Natural killer cell treated with Interleukin-12 subunit alpha and Interleukin-12 subunit beta and Interleukin-15 and Interleukin-18, amount 100 ng/mL, for 72 hours (primary cell): ENCODE data around the gene TARDBP. TPM values are rescaled to one million over a fixed set of nuclear protein-coding genes. Genes with fewer than 3 reads are reported as not detected.
"Not testable (repeated sequence)": the region's sequence is repeated elsewhere in the genome, so short reads cannot be mapped to it uniquely, and the experiment has no call there.

Experiments used
- ATAC-seq, 2 donors: fragments of 150-1000 bp; cut with Tn5 transposase in 1 of 2; sonication (Bioruptor Pico), chemical (Tn5 transposase) in 1 of 2; 2 replicates each; pipeline ENCODE4 v1.10.0; 2021
- DNase-seq: peaks from one replicate; pipeline ENCODE4 v3.0.0; 2022; ENCODE audit warnings: low spot score
- H3K27ac Mint-ChIP-seq, 2 donors: 1 replicate in 1 of 2; 2 replicates in 1 of 2; pipeline ENCODE4 v1.8.0; 2022; ENCODE audit warnings: mixed read lengths in 2 of 2, mild to moderate bottlenecking in 1 of 2, moderate library complexity in 1 of 2
- H3K27me3 Mint-ChIP-seq, 2 donors: 1 replicate in 1 of 2; 2 replicates in 1 of 2; pipeline ENCODE4 v1.8.0; 2022; ENCODE audit warnings: mixed read lengths in 2 of 2
- H3K36me3 Mint-ChIP-seq: one replicate; pipeline ENCODE4 v1.8.0; 2022; ENCODE audit warnings: mixed read lengths
- H3K4me1 Mint-ChIP-seq, 2 donors: 1 replicate in 1 of 2; 2 replicates in 1 of 2; pipeline ENCODE4 v1.8.0; 2022; ENCODE audit warnings: low read depth in 2 of 2, mixed read lengths in 2 of 2, mild to moderate bottlenecking in 1 of 2
- H3K4me3 Mint-ChIP-seq: one replicate; pipeline ENCODE4 v1.8.0; 2022; ENCODE audit warnings: mixed read lengths
- H3K9me3 Mint-ChIP-seq: 2 replicates; pipeline ENCODE4 v1.8.0; 2022; ENCODE audit warnings: mixed read lengths
- total RNA-seq, 2 donors: library from RNA; stranded (reverse); gene quantifications; one replicate each; pipeline ENCODE4 v1.2.3, GENCODE V29; 2022

TARDBP gene
- total RNA-seq, 2 donors from 2014 or later = 147 to 226 TPM

DNA sequence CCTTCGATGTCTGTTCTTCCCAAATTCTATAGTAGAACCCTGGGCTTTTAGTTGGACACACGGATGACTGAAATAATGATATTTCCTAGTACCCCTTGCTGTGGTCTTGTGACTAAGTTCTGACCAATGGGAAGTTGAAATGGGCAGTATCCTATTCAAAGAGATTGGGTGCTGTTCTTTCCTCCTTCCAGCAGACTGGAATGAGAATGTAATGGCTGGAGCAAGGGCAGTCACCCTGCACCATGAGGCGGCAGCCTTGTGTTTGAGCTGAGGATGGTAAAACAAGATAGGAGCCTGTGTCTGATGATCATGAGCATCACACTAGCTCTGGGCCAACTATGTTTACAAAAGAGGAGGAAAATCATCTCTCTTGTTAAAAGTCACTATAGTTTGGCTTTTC lies 52.5 kb downstream of the TARDBP start:
- peaks cover 19% of the 10 kb centered on the region for H3K36me3 Mint-ChIP-seq
- H3K27ac Mint-ChIP-seq = no peak overlapping the region
- peaks cover 29 to 33% of the 10 kb centered on the region in 2 donors for H3K4me1 Mint-ChIP-seq
- ATAC-seq (no peak), DNase-seq (no peak)
- no peak overlapping the region for H3K4me3 Mint-ChIP-seq
- H3K9me3 Mint-ChIP-seq = no peaks in the 10 kb centered on the region
- no peaks in the 10 kb centered on the region for H3K27me3 Mint-ChIP-seq

DNA sequence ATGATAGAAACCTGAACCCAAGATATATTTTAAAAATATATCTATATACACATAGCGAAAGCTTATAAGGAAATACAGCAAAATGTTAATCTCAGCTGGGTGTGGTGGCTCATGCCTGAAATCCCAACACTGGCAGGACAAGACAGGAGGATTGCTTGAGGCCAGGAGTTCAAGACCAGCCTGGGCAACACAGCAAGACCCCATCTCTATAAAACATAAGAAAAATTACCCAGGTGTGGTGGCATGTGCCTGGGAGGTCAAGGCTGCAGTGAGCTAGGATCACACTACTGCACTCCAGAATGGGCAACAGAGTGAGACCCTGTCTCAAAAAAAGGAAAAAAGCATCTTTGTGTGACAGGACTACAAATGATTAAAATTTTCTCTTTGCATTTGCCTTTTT lies 53.3 kb downstream of the TARDBP start:
- DNase-seq (no peak), ATAC-seq (no peak)
- Mint-ChIP-seq H3K4me1 (peaks cover 22 to 26% of the 10 kb centered on the region in 2 donors), H3K27me3 (no peaks in the 10 kb centered on the region), H3K9me3 (no peaks in the 10 kb centered on the region), H3K36me3 (peaks cover 26% of the 10 kb centered on the region), H3K4me3 (no peak overlapping the region), H3K27ac (no peak overlapping the region)

DNA sequence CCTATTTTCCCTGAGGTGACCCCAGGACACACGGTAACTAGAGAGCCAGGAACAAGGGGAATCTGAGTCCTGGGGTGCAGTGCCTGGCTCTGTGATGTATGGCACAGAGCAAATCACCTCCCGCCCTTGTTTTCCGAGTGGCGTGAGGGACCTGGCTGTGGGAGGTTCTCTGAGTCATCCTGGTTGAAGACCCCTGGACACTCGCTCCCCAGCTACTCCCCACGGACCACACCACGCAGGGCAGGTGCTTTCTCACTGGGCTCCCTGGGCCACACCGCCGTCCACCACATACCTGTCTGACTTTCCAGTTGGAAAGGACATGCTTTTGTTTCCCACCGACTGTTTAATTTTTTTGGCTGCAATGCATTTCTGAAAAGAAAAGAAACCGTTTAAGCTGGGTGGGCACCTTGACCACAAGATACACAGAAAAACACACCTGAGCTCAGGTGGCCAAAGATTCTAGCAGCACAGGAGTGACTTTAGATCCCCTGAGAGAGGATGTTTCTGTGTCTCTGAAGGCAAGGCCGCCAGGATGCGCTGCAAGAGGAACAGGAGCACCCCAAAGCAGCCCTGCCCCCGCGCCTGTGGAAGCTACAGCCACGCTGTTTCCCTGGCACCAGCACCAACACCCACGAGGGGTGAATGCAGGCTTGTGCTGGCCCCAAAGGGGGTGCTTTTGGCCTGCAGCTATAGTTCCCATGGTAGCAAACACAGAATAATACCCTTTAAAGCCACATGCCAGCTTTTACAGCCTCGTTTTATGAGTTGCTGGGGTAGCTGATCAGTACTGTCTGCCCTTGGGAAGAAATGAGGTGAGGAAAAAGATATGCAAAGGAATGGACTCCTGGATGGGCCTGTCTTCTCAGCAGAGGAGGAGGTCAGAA lies 55.5 kb downstream of the TARDBP start:
- no peak for ATAC-seq
- Mint-ChIP-seq H3K27me3 (no peaks in the 10 kb centered on the region), H3K9me3 (no peaks in the 10 kb centered on the region), H3K4me1 (peaks cover 6 to 7% of the 10 kb centered on the region in 2 donors), H3K27ac (no peak overlapping the region), H3K36me3 (peaks cover 37% of the 10 kb centered on the region), H3K4me3 (no peak overlapping the region)
- DNase-seq = no peak

GRCh38 chr1:11068600-11069473 lies 56.4 kb downstream of the TARDBP start:
- no peak overlapping the region for H3K27ac Mint-ChIP-seq
- H3K9me3 Mint-ChIP-seq = no peaks in the 10 kb centered on the region
- no peak for DNase-seq
- H3K4me3 Mint-ChIP-seq = no peak overlapping the region
- peaks cover 37% of the 10 kb centered on the region for H3K36me3 Mint-ChIP-seq
- no peaks in the 10 kb centered on the region for H3K4me1 Mint-ChIP-seq
- no peak for ATAC-seq
- H3K27me3 Mint-ChIP-seq = no peaks in the 10 kb centered on the region

DNA sequence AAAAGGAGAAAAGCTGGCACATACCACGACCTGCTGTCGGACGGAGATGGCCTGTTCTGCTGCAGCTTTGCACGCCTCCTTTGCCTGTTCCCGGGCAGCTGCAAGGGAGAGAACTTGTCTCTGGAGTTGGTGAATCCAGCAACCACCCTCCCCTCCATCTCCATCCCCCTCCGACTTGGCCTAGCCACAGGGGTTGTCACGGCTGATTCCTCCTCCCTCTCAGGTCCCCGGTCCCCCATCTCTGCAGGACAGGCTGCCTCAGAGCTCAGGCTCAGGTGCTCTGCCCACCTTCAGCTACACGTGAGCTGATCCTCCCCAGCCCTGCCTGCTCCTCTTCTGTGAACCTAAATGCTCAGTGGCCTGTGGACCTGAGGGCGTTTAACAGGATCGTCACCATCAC lies 58.4 kb downstream of the TARDBP start:
- H3K27me3 Mint-ChIP-seq = no peaks in the 10 kb centered on the region
- no peaks in the 10 kb centered on the region for H3K4me1 Mint-ChIP-seq
- DNase-seq (no peak), ATAC-seq (no peak)
- H3K9me3 Mint-ChIP-seq = no peaks in the 10 kb centered on the region
- H3K4me3 Mint-ChIP-seq = no peak overlapping the region
- H3K36me3 Mint-ChIP-seq = peaks cover 29% of the 10 kb centered on the region
- no peak overlapping the region for H3K27ac Mint-ChIP-seq

DNA sequence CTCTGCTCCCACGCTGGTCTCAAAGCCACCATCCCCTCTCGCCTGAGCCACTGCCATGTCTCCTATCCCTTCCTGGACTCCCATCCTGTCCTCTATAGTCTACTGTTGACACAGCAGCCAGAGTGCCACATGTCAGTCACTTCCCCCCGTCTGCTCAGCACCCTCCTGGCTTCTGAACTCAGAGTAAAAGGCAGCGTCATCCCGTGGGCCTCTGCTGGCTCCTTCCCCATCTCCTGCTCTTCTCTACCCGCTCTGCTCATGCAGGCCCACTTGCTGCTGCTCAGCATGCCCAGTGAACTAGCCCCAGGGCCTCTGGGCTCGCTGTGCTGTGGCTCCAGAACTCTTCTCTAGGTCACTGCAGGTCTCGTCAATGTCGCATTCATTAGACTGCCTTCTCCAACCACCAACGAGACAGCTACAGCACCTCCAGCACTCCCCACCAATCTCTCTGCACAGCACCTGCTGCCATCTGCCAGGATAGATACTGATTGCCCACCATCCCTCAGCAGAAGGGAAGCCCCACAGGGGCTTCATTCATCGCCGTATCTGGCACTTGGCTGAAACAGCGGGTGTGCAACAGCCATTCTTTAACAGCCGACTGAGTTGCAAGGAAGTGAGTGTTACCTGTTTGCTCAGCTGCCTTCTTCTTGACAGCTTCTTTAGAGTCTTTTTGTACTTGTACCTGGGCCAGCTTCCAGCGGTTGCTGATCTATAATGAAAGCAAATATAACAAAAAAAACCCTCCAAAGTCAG lies 59.2 kb downstream of the TARDBP start:
- no peak for DNase-seq
- H3K4me3 Mint-ChIP-seq = no peak overlapping the region
- no peaks in the 10 kb centered on the region for H3K27me3 Mint-ChIP-seq
- ATAC-seq = no peak
- H3K36me3 Mint-ChIP-seq = peaks cover 29% of the 10 kb centered on the region
- H3K27ac Mint-ChIP-seq = no peak overlapping the region
- no peaks in the 10 kb centered on the region for H3K4me1 Mint-ChIP-seq
- no peaks in the 10 kb centered on the region for H3K9me3 Mint-ChIP-seq

DNA sequence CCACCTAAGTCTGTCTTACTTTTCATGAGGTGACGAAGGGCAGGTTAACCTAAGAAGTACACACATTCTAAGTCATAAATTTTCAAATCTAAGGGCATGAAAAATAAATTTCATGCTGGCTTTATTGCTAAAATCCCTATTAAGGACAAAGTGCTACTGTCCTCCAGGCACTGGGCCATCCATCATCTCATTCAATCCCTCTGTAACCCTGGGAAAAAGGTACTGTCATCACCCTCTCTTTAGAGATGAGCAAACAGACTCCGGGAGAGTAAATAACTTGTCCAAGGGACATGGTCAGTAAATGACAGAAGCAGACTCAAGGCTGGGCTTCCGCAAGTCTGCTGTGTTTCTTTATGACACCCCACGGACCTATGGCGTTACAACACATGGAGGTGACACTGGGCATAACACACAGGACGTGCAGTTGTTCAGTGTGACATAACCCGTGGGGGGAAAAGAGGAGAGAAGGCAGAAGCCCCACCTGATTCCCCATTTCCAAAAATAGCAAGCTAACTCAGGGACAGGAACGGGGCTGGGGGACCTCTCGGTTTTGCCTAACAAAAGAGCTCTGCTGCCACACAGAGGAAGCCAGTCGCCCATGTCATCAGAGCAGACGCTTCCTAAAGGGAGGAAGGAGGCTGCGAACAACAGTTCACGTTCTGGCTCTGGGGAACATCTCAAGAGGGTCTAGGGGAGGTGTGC lies 59.9 kb downstream of the TARDBP start:
- no peaks in the 10 kb centered on the region for H3K4me1 Mint-ChIP-seq
- H3K27ac Mint-ChIP-seq = no peak overlapping the region
- H3K27me3 Mint-ChIP-seq = no peaks in the 10 kb centered on the region
- no peaks in the 10 kb centered on the region for H3K9me3 Mint-ChIP-seq
- H3K36me3 Mint-ChIP-seq = peaks cover 29% of the 10 kb centered on the region
- DNase-seq (no peak), ATAC-seq (peak in 1 of 2 donors; percentile 41)
- no peak overlapping the region for H3K4me3 Mint-ChIP-seq

GRCh38 chr1:11073398-11073797 lies 60.9 kb downstream of the TARDBP start:
- not testable (repeated sequence) for H3K27ac Mint-ChIP-seq, H3K4me3 Mint-ChIP-seq, DNase-seq, H3K4me1 Mint-ChIP-seq, ATAC-seq, H3K9me3 Mint-ChIP-seq, H3K27me3 Mint-ChIP-seq
- H3K36me3 Mint-ChIP-seq = peaks cover 30% of the 10 kb centered on the region

Other genes starting within 250 kb of the TARDBP start
- 10 to 100 TPM; 13.5 to 17.8 TPM for gene CASZ1, start 216.0 kb upstream of the TARDBP start, total RNA-seq
- under 1 TPM; 0.31 to 0.33 TPM for gene MASP2, start 34.6 kb downstream of the TARDBP start, total RNA-seq
- gene SRM, start 47.4 kb downstream of the TARDBP start, total RNA-seq = 100 to 1,000 TPM in 1 of 2 donors, 10 to 100 TPM in 1; 98.2 to 209 TPM
- gene EXOSC10, start 87.2 kb downstream of the TARDBP start, total RNA-seq = 100 to 1,000 TPM in 1 of 2 donors, 10 to 100 TPM in 1; 69.6 to 120 TPM
- not detected for gene ANGPTL7, start 176.7 kb downstream of the TARDBP start, total RNA-seq
- gene MTOR, start 249.9 kb downstream of the TARDBP start, total RNA-seq = 10 to 100 TPM; 47.1 to 82.0 TPM